Iris pigment epithelial cell (primary cell): ENCODE data around the gene TINAGL1.
"Not testable (repeated sequence)": the region's sequence is repeated elsewhere in the genome, so short reads cannot be mapped to it uniquely, and the experiment has no call there.

Source experiments
- DNase-seq: peaks from one replicate; pipeline ENCODE4 v3.0.0-alpha.2; 2011; ENCODE audit warnings: low read depth

TINAGL1 gene

DNA sequence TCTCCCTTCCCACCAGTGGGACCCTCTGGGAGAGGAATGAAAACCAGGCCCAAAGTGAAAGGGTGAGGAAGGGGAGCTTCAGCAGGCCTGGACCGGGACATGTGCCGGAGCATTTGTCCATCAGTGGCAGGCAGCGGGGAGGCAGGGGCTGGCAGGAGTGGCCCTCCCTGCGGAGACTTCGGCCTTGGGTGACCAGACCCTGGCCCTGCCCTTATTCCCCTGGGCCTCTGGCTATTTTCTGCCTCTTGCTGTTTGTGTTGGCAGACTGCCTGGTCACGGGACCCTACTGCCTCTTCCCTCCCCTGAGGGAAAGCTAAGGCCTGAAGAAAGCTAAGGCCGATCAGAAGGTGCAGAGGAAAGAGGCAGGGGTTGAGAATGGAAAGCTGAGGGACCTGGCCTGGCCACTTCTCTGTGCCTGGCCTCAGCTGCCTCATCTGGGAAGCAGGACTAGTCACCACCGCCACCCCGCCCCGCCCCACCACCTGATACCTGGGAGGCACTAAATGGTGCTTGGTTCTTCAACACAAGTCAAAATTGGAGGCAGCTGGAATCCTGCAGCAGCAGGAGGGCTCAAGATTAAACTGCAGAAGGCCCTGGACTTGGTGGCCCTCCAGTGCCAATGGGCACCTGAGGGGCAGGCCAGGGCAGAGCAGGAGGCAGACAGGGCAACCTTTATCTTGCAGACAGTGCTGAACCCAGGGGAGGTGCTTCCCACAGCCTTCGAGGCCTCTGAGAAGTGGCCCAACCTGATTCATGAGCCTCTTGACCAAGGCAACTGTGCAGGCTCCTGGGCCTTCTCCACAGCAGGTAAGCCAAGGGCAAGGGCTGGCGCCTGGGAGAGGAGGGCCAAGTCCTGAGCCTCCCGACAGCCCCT, 7.9 kb downstream of the TINAGL1 start:
- peak; percentile 76 for DNase-seq

DNA sequence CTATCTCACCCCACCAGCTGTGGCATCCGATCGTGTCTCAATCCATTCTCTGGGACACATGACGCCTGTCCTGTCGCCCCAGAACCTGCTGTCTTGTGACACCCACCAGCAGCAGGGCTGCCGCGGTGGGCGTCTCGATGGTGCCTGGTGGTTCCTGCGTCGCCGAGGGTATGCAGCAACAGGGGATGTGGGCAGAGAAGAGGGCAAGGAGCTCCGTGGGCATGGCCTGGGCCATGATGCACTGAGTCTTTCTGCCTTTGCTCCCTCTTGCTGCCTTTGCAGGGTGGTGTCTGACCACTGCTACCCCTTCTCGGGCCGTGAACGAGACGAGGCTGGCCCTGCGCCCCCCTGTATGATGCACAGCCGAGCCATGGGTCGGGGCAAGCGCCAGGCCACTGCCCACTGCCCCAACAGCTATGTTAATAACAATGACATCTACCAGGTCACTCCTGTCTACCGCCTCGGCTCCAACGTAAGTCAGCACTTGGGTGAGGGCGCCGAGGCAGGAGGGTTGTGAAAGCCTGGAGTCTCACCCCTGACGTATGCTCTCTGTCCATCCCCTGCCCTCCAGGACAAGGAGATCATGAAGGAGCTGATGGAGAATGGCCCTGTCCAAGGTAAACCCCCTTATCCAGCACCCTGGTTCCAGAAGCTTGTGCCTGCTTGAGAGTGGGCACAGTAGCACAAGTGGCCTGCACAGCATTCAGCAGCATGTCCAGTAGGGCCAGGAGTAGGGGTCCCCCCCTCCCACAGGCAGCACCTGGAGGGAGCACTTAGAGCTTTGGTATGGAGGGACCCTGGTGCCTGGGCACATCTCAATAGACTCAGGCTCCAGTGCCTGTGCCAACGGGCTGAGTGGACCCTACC, 8.8 kb downstream of the TINAGL1 start:
- DNase-seq, result no peak

DNA sequence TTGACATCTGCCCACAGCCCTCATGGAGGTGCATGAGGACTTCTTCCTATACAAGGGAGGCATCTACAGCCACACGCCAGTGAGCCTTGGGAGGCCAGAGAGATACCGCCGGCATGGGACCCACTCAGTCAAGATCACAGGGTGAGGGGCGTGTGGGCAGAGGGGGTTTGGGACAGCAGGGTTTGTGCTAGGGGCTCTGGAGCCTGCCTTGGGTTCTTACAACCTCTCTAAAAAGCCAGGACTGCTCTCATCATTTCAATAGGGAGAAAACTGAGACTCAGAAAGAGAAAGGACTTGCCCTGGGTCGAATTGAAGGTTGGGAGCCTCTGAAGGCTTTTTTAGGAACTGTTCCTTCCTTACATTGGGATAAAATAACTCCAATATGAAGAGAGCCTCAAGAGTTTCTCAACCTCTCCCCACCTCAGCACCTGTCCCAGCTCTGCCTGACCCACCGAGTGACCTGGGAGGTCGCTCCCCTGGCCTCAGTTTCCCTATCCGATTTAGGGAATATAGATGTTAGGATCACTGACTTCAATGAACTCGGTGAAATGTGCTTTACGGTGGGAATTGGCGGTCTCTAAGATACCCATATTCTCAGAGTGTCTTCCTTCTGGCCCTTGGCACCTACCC, 9.5 kb downstream of the TINAGL1 start:
- no peak for DNase-seq

DNA sequence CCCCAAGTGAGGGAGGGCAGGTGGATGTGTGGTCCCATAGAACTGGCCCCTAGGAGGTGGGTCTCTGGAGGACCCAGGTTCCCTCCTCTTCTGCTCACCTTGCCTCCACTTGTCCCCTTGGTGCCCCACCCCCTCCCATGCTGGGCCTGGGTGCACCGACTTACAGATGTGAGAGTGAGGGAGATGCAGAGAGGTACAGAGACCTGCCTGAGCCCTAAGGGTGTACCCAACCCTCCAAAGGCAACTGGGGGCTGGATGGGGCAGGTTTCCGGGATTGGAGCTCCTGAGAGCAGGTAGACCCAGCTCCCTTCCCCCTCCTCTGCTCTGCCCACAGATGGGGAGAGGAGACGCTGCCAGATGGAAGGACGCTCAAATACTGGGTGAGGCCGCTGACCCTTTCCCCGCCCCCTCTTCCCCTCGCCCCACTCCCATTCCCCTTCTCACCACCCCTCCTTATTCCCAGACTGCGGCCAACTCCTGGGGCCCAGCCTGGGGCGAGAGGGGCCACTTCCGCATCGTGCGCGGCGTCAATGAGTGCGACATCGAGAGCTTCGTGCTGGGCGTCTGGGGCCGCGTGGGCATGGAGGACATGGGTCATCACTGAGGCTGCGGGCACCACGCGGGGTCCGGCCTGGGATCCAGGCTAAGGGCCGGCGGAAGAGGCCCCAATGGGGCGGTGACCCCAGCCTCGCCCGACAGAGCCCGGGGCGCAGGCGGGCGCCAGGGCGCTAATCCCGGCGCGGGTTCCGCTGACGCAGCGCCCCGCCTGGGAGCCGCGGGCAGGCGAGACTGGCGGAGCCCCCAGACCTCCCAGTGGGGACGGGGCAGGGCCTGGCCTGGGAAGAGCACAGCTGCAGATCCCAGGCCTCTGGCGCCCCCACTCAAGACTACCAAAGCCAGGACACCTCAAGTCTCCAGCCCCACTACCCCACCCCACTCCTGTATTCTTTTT, 10.3 kb downstream of the TINAGL1 start:
- DNase-seq, result no peak

DNA sequence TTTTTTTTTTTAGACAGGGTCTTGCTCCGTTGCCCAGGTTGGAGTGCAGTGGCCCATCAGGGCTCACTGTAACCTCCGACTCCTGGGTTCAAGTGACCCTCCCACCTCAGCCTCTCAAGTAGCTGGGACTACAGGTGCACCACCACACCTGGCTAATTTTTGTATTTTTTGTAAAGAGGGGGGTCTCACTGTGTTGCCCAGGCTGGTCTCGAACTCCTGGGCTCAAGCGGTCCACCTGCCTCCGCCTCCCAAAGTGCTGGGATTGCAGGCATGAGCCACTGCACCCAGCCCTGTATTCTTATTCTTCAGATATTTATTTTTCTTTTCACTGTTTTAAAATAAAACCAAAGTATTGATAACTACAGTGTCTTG, 11.0 kb downstream of the TINAGL1 start:
- not testable (repeated sequence) for DNase-seq

DNA sequence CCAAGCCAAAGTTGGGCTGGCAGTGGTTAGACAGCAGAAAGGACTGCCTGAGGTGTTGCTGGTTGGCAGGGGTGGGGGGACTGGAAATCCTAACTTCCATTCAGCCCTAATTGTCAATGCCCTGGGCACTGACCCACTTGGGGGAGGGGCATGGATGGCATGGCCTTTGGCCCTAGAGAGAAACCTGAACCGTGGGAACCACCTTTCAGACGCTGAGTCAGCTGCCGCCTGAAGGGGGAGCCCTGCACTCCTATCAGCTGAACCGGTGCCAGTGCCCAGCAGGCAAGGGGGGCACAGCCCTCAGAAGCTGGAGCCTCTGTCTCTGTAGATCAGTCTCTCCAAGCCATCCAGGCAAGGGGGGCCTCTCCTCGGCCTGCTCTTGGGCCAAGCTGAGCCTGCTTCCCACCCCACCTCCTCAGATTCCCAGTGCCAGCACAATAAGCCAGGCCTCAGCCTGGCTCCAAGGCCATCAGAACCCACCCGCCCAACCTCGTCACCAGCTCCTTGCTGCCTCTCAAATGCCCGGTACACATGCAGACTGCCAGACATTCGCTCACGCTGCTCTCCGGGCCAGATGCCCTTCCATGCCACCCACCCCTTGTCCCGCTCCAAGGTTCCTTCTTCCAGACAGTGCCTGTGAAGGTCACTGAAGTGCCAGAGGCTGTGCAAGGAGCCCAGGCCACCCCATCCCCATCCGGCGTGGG, 11.6 kb downstream of the TINAGL1 start:
- no peak for DNase-seq

DNA sequence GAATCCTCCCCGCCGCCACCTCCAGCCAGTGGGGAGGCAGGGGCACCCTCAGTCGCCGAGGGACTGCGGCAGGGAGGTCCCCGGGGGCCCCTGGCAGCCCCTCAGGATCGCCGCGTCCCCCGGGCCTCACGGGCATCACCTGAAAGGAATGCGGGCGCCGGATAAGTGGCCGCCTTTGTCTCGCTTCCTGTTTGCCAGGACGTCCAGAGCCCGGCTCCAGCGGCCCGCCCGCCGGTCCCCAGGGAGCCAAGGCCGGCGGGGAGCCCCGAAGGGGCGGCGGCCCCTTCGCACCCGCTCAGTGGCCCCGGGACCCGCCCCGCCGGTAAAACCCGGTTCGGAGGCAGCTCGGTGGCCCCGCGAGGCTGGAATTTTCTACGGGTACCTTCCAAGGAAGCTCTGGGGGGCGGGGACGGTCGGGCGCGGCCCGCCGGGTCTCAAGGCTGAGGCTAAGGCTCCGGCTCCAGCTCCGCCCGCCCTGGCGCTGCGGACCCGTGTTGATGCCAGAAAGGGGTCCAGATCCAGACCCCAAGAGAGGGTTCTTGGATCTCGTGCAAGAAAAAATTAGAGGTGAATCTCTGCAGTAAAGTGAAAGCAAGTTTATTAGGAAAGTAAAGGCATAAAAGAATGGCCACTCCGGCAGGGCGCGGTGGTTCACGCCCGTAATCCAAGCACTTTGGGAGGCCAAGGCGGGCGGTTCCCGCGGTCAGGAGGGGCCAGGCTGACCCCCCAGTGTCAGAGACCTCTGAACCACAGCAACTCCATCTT, 12.6 kb downstream of the TINAGL1 start:
- DNase-seq, result no peak

DNA sequence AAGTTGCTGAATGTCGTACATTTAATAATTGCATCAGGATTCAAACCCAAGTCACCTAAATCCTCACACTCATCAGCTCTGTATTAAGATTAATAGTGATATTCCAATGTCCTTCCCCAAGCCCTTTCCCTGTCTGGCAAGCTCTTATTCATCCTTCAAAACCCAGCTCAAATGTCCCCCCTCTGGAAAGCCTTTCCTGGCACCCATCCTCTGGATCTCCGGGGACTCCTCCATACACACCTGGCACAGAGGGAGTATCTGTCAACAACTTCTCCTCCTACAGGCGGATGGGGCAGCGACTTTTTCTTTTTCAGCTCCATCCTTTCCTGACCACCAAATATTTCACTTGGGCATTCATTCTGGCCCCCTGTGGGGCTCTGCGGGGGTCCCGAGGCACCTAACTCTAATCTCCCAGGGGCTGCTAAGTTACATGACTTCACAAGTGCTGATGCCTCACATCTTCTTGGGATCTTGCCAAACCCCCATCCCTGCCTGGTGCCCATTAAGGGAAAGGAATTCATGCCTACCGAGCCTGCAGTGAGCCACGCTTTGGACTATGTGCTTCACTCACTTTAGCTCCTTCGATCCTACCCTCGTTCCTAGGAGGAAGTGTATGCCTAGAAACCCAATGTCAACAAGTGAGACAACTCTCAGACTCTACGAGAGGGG, 15.2 kb downstream of the TINAGL1 start:
- no peak for DNase-seq

DNA sequence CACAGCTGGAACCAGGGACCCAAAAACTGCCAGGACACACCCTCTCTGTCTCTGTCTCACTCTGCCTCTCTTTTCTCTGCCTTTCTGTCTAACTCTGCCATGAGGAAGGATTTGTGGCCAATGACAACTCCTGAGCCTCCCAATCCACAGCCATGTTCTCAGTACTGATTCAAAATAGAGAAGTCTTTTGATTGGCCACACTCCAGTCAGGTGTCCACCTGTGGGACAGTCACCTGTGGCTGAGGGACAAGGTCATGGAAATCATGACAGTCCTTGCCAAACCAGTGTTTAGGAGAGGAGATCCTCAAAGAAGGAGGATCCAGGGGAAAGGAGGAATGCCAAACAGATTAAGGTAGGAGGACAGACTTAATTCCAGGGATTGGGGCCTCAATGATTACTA, 15.8 kb downstream of the TINAGL1 start:
- DNase-seq, result no peak

DNA sequence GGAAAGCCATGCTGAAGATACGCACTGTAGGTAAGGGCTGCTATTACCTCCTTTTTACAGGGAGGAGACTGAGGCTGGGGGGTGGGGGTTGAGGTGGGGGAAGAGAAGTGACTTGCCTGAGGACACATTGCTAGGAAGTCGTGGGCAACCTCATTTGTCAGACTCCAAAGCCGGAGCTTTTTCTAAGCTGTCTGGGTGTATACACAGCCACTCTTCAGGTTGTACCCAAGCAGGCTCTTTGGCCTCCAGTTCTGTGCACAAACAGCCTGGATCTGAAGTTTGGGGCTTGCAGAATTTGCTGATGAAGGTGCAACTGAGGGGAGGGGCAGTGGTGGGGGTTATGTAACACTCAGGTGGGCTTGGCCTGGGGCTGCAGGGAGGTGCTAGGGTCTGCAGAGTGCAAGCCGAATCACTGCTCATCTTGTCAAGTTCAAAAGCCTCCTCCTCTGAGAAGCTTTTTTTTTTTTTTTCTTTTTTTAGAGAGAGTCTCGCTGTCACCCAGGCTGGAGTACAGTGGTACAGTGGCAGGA, 16.9 kb downstream of the TINAGL1 start:
- no peak for DNase-seq

DNA sequence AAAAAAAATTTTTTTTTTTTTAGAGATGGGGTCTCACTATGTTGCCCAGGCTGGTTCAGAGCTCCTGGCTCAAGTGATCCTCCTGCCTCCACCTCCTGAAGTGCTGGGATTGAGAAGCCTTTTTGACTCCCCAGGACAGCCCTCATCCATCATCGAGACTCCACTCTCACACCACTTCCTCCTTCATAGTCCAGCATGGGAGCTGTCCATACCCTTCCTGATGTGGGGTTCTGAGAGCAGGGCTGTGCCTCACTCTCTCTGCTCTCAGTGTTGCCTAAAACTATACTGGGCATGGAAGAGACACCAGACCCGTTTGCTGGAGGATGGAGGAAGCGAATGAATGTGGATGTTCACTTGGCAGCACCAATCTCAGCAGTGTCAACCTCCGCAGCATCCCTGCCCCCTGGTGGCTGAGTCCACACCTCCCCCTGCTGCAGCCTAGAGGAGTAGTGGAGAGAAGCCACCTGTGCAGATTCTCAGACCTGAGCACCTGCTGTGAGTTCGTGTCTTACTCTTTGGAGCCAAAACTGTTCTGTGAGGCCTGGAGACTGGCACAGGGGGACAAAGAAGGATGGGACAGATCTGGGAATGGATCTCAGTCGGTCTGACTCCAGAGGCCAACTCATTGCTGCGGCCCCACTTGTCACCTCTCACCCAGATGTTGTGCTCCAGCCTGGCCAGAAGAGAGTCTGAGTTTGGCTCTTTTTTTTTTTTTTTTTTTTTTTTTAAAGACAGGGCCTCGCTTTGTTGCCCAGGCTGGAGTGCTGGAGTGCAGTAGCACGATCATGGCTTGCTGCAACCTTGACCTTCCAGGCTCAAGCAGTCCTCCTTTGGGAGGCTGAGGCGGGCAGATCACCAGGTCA, 17.7 kb downstream of the TINAGL1 start:
- peak; percentile 61 for DNase-seq

DNA sequence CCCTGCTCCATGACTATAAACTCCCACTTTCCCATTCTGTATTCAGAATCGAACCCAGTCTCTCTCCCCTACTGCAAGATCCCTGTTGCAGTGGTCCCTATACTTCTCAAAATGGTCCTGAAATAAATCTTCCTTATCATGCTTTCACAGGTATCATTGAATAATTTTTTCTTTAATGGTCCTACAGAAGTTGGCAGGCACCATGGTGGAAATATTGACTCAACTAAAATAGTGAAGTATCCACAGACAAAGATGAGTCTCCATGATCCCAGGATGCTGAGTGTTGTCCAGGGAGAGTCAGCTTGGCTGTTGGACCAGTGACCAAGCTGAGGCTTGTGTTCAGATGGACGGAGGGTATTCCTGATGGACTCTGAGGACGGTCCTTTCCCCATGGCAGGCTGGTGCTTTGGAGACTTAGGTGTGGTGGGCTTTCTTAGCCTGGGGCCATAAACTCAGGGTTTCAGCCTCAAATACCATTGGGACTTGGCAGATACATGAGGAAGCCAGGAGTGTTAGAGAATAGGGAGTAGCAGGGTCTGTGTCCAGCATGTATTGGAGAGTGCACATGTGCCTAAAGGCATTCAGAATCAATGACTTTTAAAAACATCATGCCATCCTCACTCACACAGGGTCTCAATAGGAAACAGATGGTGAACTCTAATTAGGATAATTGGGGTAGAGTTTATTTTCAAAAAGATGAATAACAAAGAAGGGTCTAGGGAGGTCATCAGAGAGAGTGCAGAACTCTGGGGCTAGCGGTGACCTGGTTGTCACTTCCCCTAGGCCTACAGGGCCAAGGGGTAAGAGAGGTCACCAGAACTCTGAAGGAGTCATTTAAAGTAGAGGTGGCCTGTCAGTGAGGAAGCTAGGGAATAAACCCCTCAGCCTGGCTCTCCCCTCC, 19.8 kb downstream of the TINAGL1 start:
- no peak for DNase-seq

DNA sequence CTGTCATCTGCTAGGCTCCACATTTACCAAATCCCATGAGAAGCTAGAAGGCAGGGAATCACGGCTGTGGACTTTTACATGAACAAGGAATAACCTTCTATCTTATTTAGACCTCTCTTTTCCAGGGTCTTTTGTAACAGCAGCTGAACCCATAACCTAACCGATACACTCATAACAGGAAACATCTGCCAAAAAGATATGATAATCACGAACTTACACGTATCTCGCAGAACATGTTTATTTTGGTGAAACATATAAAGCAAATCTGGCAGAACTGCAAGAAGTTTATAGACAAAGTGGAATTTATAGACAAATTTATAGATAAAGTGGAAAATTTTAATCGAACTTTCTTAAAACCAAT, 20.4 kb downstream of the TINAGL1 start:
- no peak for DNase-seq

DNA sequence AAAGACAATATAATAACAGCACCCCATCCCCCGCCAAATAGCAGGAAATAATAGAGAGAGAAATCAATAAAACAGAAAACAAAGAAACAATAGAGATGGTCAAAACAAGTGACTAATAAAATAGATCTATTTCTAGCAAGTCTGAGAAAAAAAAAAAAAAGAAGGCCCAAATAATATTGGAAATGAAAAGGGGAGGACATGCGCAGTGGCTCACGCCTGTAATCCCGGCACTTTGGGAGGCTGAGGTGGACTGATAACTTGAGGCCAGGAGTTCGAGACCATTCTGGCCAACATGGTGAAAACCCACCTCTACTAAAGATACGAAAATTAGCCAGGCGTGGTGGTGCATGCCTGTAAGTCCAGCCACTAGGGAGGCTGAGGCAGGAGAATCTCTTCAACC, 22.7 kb downstream of the TINAGL1 start:
- DNase-seq, result no peak

DNA sequence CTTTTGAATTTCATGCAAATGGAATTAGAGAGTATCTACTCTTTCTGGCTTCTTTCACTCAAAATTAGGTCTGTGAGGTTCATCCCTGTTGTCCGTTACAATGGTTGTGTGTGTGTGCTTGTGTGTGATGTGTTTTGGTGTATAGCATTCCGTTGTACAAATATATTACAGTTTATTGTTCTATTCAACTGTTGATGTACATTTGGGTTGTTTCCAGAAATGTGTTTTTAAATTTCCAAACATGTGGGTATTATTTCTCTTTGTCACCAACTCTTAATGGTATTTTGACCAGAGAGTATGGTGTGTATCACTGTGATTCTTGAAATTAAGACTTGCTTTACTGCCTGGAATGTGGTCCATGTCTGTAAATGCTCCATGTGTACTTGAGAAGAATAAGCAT, 24.3 kb downstream of the TINAGL1 start:
- DNase-seq, result no peak

DNA sequence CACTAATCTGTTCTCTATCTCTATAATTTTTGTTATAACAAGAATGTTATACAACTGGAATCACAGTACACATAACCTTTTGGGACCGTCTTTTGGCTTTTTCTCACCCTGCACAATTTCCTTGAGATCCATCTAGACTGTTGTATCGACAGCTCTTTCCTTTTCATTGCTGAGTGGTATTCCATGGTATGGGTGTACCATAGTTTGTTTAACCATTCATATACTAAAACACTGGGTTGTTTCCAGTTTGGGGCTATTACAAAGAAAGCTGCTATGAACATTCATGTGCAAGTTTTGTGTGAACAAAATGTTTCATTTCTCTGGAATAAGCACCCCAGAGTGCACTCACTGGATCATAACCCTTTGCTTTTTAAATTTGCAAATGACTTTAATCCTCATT, 25.8 kb downstream of the TINAGL1 start:
- no peak for DNase-seq

DNA sequence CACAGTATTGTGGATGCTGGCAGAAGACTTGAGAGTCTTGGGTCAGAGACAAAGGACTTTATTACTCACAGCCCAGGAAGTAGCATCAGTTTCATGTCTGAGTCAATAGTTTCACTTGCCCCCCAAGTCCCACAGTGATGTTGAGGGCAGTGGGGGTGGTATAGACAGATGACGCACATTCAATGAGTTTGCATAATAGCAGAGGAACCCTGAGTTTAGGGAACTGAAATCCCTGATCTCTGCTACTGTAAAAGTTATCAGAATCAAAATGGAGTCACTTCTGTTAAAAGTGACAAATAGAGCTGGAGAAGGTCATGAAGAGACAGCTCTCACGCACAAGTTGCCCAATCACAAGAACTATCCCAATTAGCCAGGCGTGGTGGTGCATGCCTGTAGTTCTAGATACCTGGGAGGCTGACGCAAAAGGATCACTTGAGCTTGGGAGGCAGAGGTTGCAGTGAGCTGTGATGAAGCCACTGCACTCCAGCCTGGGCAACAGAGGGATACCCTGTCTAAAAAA, 29.7 kb downstream of the TINAGL1 start:
- DNase-seq, result peak; percentile 90
